NCI-H128 (cell line): ENCODE data around the gene BBC3.
"Not testable (repeated sequence)": the region's sequence is repeated elsewhere in the genome, so short reads cannot be mapped to it uniquely, and the experiment has no call there.

Source experiments
- DNase-seq: peaks from one replicate; lab custom pipeline; 2025; ENCODE audit not compliant: unreplicated experiment; lab: John Stamatoyannopoulos, UW

The BBC3 gene

GRCh38 chr19:47258434-47258833 is 27.4 kb upstream of the BBC3 start:
- no peak for DNase-seq

GRCh38 chr19:47257411-47258169 is 26.6 kb upstream of the BBC3 start:
- DNase-seq: no peak

DNA sequence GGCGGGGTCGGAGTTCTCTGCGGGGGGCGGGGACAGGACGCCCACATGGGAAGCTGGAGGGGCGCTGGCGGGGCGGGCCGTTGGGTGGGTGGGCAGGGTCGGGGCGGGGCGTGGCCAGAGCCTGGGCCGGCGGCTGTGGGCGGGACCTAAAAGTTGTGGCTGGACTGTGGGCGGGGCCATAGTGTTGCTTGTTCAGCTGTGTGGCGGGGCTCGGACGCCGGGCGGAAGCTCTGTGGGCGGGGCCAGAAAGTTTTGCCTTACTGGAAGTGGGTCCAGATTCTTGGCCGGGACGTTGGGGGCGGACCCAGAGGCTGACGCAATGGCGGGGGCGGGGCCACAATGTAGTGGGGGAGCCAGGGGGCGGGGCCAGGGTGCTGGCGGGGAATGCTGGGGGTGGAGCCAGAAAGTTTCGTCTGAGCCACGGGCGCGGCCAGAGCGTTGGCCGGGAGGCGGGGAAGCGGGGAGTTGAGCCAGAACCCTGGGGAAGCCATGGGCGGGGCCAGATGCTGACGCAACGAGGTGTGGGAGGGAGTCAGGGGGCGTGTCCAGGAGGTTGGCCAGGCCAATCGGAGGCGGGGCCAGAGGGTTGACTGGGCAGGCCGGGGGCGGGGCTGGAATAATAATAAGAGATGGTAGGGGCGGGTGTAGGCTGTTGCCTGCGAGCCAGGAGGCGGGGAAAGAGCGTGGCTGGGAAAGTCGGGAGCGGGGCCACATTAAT is 25.9 kb upstream of the BBC3 start:
- peak; percentile 99 for DNase-seq

DNA sequence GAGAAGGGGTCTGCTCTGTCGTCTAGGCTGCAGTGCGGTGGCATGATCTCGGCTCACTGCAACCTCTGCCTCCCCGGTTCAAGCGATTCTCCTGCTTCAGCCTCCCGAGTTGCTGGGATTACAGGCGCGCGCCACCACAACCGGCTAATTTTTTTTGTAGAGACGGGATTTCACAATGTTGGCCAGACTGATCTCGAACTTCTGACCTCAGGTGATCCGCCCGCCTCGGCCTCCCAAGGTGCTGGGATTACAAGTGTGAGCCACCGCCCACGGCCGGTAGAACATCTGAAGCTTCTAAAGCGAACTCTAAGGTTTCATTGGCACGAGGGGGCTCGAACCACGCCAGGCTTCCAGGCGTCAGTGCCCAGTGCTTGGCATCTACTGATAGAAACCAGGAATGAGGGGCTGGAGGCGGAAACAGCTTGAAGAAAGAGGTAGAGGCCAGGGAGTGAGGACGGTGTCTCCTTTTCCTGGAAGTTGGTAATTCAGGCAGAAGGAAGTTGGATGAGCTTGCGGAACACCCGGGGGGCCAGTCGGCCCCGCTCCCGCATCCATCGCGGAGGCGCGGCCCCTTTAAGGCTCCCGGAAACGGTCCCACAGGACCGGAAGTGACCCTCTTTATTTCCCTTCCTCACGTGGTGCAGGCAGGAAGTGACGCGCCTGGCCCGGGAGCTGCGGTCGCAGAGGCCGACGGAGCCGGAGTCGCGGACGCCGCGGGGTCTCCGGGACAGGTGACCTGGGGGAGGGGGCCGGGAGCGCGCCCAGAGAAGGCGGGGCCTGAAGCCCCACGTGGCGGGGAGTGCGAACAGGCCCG is 25.1 kb upstream of the BBC3 start, which contains the start of gene CCDC9:
CCDC9 (plus strand) TSS at position 647 of the 814 bp plus-strand sequence. CDS start 1,876 bp downstream, outside the sequence.
- peak; percentile 90 for DNase-seq

GRCh38 chr19:47253970-47254369 is 23.0 kb upstream of the BBC3 start:
- DNase-seq: no peak

DNA sequence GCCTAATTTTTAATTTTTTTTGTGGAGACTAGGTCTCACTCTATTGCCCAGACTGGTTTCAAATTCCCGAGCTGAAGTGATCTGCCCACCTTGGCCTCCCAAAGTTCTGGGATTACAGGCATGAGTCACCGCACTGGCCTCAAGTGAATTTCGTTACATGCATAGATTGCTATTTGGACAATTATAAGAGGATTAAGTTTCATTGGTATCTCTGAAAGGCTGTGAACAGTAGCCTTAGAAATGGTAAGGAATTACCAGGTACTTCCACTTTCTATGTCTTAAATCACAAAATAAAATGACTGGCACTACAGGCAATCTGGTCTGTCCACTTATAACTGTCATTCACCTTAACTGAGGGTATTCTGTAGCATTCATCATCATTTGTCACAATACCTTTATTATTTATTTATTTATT is 22.5 kb upstream of the BBC3 start:
- no peak for DNase-seq

GRCh38 chr19:47253016-47253415 is 22.0 kb upstream of the BBC3 start:
- DNase-seq: not testable (repeated sequence)

DNA sequence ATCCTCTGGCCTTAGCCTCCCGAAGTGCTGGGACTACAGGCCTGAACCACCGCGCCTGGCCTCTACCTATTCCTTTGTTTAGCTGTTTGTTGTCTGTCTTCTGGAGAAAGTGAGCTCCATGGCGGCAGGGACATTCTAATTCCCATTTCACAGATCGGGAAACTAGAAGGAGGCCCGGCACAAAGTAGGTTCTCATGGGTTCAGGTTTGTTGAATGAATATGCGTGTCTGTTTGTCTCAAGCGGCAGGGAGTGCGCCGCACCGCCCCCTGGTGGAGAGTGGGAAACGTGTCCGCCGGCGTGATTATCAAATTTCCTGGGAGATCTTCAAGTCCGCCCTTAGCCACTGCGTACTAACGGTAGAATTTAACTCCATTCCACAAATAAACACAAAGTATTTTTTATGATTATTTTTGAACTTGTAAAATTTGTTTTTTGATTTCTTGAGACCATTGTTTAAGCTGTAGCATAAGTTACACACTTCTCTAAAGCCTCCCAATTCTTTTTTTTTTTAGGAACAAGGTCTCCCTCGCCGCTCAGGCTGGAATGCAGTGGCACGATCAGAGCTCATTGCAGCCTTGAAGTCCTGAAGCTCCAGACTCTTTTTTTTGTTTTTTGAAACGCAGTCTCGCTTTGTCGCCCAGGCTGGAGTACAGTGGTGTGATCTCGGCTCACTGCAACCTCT is 16.4 kb upstream of the BBC3 start:
- peak; percentile 27 for DNase-seq

DNA sequence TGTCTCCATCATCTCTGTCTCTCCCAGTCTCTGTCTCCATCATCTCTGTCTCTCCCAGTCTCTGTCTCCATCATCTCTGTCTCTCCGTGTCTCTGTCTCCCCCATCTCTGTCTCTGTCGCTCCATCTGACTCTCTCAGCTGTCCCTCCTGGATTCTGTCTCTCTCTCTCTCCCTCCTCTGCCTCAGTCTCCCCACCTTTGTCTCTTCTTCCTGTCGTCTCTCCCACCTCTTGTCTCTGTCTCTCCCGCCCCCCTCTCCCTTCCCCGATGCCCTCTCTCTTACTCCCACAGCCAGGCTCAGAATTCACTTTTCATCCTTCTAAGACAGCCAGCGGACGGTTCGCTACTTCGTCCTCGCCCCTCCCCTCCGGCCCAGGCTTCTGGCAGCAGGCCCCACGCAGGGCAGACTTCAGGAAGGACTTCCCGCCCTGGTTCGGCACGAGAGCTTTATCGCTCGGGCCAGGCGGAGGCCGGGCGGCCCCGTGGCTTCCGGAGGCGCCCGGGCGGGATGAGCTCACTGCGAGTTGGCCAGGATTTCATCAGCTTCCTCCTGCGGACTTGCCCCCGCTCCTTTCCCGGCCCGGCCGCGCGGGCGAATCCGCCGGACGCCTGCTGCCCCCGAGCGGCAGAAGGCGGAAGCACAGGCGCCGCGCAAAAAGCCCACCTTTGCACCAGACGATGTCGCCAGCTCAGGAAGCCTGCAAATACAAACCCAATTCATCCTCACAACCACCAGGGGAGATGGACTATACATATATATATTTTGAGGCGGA is 13.0 kb upstream of the BBC3 start:
- DNase-seq: peak; percentile 62

DNA sequence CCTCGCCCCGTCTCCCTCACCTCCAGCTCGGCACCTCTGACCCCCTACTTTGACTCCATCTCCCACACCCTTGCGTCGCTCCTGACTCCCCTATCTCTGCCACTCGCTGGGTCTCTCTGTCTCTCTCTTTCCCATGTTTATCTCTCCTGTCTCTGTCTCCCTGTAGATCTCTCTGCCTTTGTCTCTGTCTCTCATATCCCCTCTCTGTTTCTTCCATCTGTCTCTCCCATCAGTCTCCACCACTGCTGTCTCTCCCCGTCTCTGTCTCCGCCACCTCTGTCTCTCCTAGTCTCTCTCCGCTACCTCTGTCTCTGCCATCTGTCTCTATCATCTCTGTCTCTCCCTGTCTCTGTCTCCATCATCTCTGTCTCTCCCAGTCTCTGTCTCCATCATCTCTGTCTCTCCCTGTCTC is 12.4 kb upstream of the BBC3 start:
- DNase-seq: no peak

DNA sequence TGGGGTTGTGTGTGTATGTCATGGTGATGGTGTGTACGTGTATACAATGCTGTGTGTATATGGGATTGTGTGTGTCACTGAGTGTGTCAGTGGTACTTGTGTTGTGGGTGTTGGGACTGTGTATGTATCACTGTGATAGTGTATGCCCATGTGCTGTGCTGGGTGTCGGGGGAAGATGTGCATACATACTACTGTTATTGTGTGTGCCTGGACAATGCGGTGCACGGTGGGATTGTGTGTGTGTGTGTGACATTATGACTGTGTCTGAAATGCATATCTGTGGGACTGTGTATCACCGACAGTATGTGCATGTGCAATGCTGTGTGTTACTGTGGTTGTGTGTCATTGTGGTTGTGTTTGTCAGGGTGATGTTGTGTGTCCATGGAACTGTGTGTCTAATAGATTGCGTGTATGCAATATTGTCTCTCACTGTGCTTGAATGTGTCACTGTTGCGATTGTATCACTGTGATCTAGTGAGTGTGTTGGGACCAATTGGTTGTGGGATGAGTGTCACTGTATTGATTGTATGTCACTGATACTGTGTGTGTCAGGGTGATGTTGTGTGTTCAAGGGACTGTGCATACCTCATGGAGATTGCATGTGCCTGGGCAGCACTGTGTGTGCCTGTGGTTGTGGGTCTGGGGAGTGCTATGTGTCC is 11.0 kb upstream of the BBC3 start:
- no peak for DNase-seq

DNA sequence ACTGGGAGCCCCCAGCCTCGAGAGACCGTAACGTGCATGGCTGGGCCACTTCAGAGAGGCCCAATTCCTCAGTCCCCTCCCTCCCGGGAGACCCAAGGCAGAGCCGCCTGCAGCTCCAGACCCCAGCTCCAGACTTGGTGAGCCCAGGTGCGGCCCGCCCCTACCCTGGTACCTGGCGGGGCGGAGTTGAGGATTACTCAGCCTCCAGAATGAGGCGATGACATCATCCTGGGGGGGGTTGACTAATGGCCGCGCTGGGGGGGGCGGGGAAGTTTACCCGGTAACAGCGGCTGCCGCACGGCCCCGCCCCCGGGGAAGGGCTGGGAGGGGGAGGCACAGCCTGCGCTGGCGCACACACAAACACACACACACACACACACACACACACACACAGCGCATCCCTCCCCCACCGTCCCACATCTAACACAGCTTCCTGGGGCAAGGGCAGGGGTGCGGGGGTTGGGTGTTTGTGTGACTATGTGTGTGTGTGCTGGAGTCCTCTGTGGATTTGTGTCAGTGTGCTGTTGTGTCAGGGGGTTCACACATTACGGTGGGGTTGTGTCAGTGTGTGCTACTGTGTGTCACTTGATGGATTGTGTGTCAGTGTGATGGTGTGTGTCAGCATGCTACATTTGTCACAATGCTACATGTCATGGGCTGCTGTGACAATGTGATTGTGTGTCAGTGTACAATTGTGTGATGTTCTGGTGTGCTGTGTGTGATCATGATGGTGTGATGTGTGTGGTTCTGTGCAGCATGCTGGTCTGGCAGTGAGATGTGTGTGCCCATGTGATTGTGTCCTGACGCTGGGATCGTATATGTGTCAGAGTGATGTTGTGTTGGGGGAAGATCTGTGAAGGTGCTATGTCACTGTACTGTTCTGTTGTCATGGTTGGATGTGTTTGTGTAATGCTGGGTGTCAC is 10.3 kb upstream of the BBC3 start:
- peak; percentile 45 for DNase-seq

GRCh38 chr19:47240556-47240955 is 9.6 kb upstream of the BBC3 start:
- DNase-seq: no peak

- peak; percentile 73 for DNase-seq
These were observed 8.8 kb upstream of the BBC3 start for GRCh38 chr19:47239610-47240296.

DNA sequence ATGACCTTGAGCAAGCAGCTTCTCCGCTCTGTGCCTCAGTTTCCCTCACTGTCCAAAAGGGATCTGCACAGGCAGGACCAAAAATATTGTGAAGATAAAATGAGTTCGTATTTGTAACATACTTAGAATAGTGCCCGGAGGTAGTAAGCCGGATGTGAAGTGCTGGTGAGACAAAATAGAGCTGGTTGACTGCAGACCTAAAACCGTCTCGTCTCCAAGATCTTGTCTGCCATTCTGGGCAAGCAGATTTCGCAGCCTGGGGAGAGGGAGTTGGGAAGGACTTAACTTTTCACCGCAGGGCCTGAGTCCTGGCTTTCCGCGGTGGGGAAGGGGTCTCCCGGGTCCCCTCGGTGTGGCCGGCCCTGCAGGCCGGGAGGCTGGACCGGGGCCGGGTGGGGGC is 8.2 kb upstream of the BBC3 start:
- no peak for DNase-seq

- DNase-seq: no peak
These were observed 5.2 kb upstream of the BBC3 start for GRCh38 chr19:47236072-47236675.

DNA sequence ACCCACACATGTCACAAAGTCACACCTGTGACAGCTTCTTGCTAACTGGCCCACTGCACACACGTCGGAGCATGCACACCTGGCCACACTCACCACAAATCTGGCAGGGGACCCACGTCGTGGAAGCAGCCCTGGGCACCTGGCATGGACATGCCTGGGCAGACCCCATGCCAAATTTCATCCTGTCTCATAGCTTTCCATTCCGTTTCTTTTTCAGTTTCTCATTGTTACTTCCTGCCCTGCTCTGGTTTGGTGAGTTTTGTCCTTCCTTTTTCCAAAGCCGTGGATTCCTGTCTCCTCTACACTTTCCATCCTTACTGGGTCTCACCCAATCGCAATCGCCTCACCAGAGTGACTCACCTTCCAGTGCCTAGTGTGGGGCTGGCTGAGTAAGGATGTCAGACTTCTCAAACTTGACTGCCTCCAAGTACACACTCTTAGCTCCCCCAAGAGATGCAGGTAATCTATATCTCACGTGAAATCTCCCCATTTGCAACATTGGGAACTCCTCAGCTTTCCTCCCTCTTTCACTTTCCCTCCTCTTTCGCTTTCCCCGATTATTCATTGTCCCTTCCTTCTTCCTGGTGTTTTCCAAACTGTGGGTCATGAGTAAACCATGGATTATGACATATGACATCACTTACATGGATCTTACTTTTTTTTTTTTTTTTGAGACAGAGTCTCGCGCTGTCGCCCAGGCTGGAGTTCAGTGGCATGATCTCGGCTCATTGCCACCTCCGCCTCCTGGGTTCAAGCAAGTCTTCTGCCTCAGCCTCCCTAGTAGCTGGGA is 1.6 kb upstream of the BBC3 start:
- no peak for DNase-seq
